Keratinocyte (primary cell): ENCODE measurements around the gene CCDC63. TPM values are rescaled to one million over a fixed set of nuclear protein-coding genes. Genes with fewer than 3 reads are reported as not detected.

ENCODE experiments used
- DNase-seq: peaks from one replicate; pipeline ENCODE4 v3.0.0-alpha.2; 2011; ENCODE audit warnings: low read depth, missing footprints, low spot score
- FAIRE-seq: peaks from 2 replicates; lab custom pipeline; 2011; peaks lifted over from hg19 to GRCh38; lab: Jason Lieb, UNC
- H2AFZ ChIP-seq: 2 replicates; pipeline ENCODE4 v1.6.0; 2012; ENCODE audit warnings: low read length, control low read depth, inconsistent platforms; ENCODE audit not compliant: control insufficient read depth
- H3K27ac ChIP-seq: 2 replicates; pipeline ENCODE4 v1.5.1; 2011; ENCODE audit warnings: low read length; ENCODE audit not compliant: control insufficient read depth, insufficient read depth
- H3K27me3 ChIP-seq: 3 replicates; pipeline ENCODE4 v1.6.0; 2011; ENCODE audit warnings: low read length; ENCODE audit not compliant: control insufficient read depth, insufficient read depth; ENCODE audit errors: extremely low read depth
- H3K36me3 ChIP-seq, 2 experiments: 2 replicates in 1 of 2; 3 replicates in 1 of 2; pipeline ENCODE4 v1.5.1; 2011; ENCODE audit warnings: low read length in 2 of 2, mild to moderate bottlenecking in 1 of 2; ENCODE audit not compliant: control insufficient read depth in 2 of 2, insufficient read depth in 2 of 2; ENCODE audit errors: extremely low read depth in 1 of 2
- H3K4me1 ChIP-seq: 3 replicates; pipeline ENCODE4 v1.5.1; 2011; ENCODE audit warnings: low read length; ENCODE audit not compliant: control insufficient read depth, insufficient read depth; ENCODE audit errors: extremely low read depth
- H3K4me2 ChIP-seq: 3 replicates; pipeline ENCODE4 v1.6.0; 2011; ENCODE audit warnings: low read depth, low read length; ENCODE audit not compliant: control insufficient read depth, insufficient read depth; ENCODE audit errors: extremely low read depth
- H3K4me3 ChIP-seq, 3 experiments: fragments of 200-600 bp in 1 of 3; sonication (generic) in 1 of 3; 2 replicates in 2 of 3; 3 replicates in 1 of 3; pipeline ENCODE4 v1.5.1; 2011 to 2016; ENCODE audit warnings: low read length in 3 of 3, mild to moderate bottlenecking in 3 of 3, control low read depth in 2 of 3, inconsistent platforms in 1 of 3, low read depth in 1 of 3, mixed read lengths in 1 of 3, mixed run types in 1 of 3, moderate library complexity in 1 of 3; ENCODE audit not compliant: control insufficient read depth in 2 of 3, insufficient read depth in 2 of 3; ENCODE audit errors: extremely low read depth in 1 of 3
- H3K79me2 ChIP-seq: 2 replicates; pipeline ENCODE4 v1.6.0; 2012; ENCODE audit warnings: low read length; ENCODE audit not compliant: control insufficient read depth, insufficient read depth
- H3K9ac ChIP-seq: 3 replicates; pipeline ENCODE4 v1.6.0; 2011; ENCODE audit warnings: low read length; ENCODE audit not compliant: control insufficient read depth, insufficient read depth; ENCODE audit errors: extremely low read depth
- H3K9me1 ChIP-seq: 3 replicates; pipeline ENCODE4 v1.6.0; 2011; ENCODE audit warnings: low read length; ENCODE audit not compliant: control insufficient read depth, insufficient read depth; ENCODE audit errors: extremely low read depth
- H3K9me3 ChIP-seq: 2 replicates; pipeline ENCODE4 v1.5.1; 2012; ENCODE audit warnings: low read depth, low read length; ENCODE audit not compliant: control insufficient read depth
- H4K20me1 ChIP-seq: 3 replicates; pipeline ENCODE4 v1.6.0; 2011; ENCODE audit warnings: low read length; ENCODE audit not compliant: control insufficient read depth, insufficient read depth; ENCODE audit errors: extremely low read depth
- EZH2 ChIP-seq: IDR thresholded peaks from one replicate; pipeline ENCODE4 v1.6.1; 2012; ENCODE audit warnings: inconsistent platforms, mild to moderate bottlenecking, low read length, moderate library complexity
- dilution Hi-C: fragments of 300-500 bp; cut with MboI; formaldehyde crosslinking; loops from one replicate; pipeline ENCODE4 v1.7.0; 2020; ENCODE audit warnings: low sequenced_read_pairs; ENCODE audit not compliant: extremely low pct_ligation_motif_present
- polyA plus RNA-seq, 5 experiments: library from polyadenylated mRNA; depleted of rRNA in 3 of 5; stranded (reverse) in 3 of 5; stranded (forward) in 1 of 5; unstranded in 1 of 5; fragments of >200 nt; gene quantifications; 1 replicate in 1 of 5; 2 replicates in 3 of 5; 3 replicates in 1 of 5; pipeline versions ENCODE4 v1.2.1 to v1.2.3, GENCODE V29; 2011 to 2012; ENCODE audit warnings: missing spikeins in 2 of 5, low read depth in 1 of 5, low replicate concordance in 1 of 5
- TF ChIP-seq, protein P1 (sequence below), 3 experiments: IDR thresholded peaks in 1 of 3; conservative IDR thresholded peaks in 1 of 3; optimal IDR thresholded peaks in 1 of 3; 2 replicates in 2 of 3; 3 replicates in 1 of 3; pipeline versions ENCODE3 to v1.5.1; 2011; ENCODE audit warnings: low read length in 3 of 3, mild to moderate bottlenecking in 3 of 3, moderate library complexity in 2 of 3, control low read depth in 1 of 3, inconsistent platforms in 1 of 3; ENCODE audit not compliant: insufficient read depth in 2 of 3; ENCODE audit errors: extremely low read depth in 1 of 3

Gene CCDC63
- polyA plus RNA-seq, 1 donor (not counting 4 experiments of a cell fraction or from before 2014, with no cell fraction given) = not detected

DNA sequence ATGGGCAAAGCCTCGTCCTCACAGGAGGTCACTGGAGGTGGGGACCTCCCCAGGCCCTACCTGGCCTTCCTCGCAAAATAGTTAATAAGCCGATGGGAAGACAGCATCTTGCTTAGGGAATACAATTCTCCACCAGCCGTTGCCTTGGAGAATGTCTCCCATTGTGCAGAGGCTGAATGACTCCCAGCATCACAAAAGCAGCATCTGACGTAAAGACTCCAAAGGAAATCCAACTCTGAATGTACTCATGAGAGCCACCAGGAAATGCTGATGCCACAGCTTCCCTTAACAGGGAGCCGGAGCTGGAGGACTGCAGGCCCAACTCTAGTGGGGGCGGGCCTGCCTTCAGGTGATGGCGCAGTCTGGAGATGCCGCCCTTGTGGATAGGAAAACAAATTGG, 15.5 kb downstream of the CCDC63 start:
- Histone ChIP-seq H3K36me3 (no peaks in the 10 kb centered on the region), H3K9me1 (no peaks in the 10 kb centered on the region), H3K4me1 (no peaks in the 10 kb centered on the region), H3K27ac (no peak overlapping the region), H3K4me2 (no peak overlapping the region), H4K20me1 (no peaks in the 10 kb centered on the region), H2AFZ (no peak overlapping the region), H3K9me3 (no peaks in the 10 kb centered on the region), H3K4me3 (no peak overlapping the region), H3K27me3 (no peaks in the 10 kb centered on the region), H3K9ac (no peak overlapping the region), H3K79me2 (no peaks in the 10 kb centered on the region)
- dilution Hi-C loops = no loop called here
- FAIRE-seq (no peak), DNase-seq (no peak)
- TF ChIP-seq, protein P1, sequence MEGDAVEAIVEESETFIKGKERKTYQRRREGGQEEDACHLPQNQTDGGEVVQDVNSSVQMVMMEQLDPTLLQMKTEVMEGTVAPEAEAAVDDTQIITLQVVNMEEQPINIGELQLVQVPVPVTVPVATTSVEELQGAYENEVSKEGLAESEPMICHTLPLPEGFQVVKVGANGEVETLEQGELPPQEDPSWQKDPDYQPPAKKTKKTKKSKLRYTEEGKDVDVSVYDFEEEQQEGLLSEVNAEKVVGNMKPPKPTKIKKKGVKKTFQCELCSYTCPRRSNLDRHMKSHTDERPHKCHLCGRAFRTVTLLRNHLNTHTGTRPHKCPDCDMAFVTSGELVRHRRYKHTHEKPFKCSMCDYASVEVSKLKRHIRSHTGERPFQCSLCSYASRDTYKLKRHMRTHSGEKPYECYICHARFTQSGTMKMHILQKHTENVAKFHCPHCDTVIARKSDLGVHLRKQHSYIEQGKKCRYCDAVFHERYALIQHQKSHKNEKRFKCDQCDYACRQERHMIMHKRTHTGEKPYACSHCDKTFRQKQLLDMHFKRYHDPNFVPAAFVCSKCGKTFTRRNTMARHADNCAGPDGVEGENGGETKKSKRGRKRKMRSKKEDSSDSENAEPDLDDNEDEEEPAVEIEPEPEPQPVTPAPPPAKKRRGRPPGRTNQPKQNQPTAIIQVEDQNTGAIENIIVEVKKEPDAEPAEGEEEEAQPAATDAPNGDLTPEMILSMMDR (optimal IDR thresholded peaks at IDR 0.05 in 1 of 3, IDR thresholded peaks at IDR 0.05 in 1 of 3, conservative IDR thresholded peaks at IDR 0.05 in 1 of 3; ENCODE audit: extremely low read depth in 1 of 3, insufficient read depth in 2 of 3, low read length in 3 of 3) = no peak
- TF ChIP-seq EZH2 = no peak

DNA sequence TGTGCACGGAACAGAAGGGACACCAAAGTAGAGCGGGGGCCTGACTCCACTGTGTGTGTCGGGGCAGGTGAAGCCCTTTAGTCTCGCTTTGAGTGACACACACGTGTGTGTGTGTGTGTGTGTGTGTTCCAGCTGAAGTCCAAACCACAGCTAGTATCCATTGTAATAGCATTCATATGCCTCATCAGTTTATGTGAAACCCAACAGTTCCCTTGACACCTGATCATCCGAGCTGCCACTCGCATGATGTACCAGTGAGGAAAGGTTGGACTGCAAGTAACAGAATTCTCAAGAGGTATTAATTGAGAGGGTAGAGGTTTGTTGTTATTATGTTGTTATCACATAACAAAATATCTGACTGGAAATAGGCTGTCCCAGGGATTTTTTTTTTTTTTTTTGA, 16.4 kb downstream of the CCDC63 start:
- no peak overlapping the region for H3K27ac ChIP-seq
- no peaks in the 10 kb centered on the region for H3K4me1 ChIP-seq
- no peak overlapping the region for H3K4me2 ChIP-seq
- dilution Hi-C loops = no loop called here
- DNase-seq (no peak), FAIRE-seq (no peak)
- TF ChIP-seq, protein P1 (optimal IDR thresholded peaks at IDR 0.05 in 1 of 3, IDR thresholded peaks at IDR 0.05 in 1 of 3, conservative IDR thresholded peaks at IDR 0.05 in 1 of 3; ENCODE audit: extremely low read depth in 1 of 3, insufficient read depth in 2 of 3, low read length in 3 of 3) = no peak
- H2AFZ ChIP-seq = no peak overlapping the region
- no peaks in the 10 kb centered on the region for H3K9me1 ChIP-seq
- H3K9ac ChIP-seq = no peak overlapping the region
- H3K4me3 ChIP-seq = no peak overlapping the region
- no peaks in the 10 kb centered on the region for H3K79me2 ChIP-seq
- no peaks in the 10 kb centered on the region for H3K9me3 ChIP-seq
- no peaks in the 10 kb centered on the region for H4K20me1 ChIP-seq
- no peaks in the 10 kb centered on the region for H3K36me3 ChIP-seq
- H3K27me3 ChIP-seq = no peaks in the 10 kb centered on the region
